Tibial nerve (tissue), 4 donors: ENCODE results near the gene BICD1. TPM values are rescaled to one million over a fixed set of nuclear protein-coding genes. Genes with fewer than 3 reads are reported as not detected.

Experiments used
- DNase-seq, 2 donors: peaks; one replicate each; pipeline ENCODE4 v3.0.0-alpha.2; 2019; ENCODE audit warnings: low spot score in 2 of 2
- H3K27ac ChIP-seq, 4 donors: fragments of 200-600 bp; sonication (generic) in 3 of 4; one replicate each; pipeline ENCODE4 v1.5.1; 2017 to 2019; ENCODE audit warnings: mild to moderate bottlenecking in 1 of 4
- H3K27me3 ChIP-seq, 2 donors: fragments of 200-600 bp; sonication (generic) in 1 of 2; one replicate each; pipeline versions ENCODE4 v1.5.1 to v1.6.0; 2017 to 2019
- H3K36me3 ChIP-seq, 3 donors: fragments of 200-600 bp; sonication (generic); one replicate each; pipeline ENCODE4 v1.5.1; 2018 to 2019
- H3K4me1 ChIP-seq, 4 donors: fragments of 200-600 bp; sonication (generic) in 3 of 4; one replicate each; pipeline ENCODE4 v1.5.1; 2017 to 2019
- H3K4me3 ChIP-seq, 4 donors: fragments of 200-600 bp; sonication (generic) in 3 of 4; one replicate each; pipeline ENCODE4 v1.5.1; 2017 to 2019; ENCODE audit warnings: mild to moderate bottlenecking in 1 of 4, moderate library complexity in 1 of 4
- H3K9me3 ChIP-seq, 4 donors: fragments of 200-600 bp; sonication (generic) in 3 of 4; one replicate each; pipeline ENCODE4 v1.5.1; 2017 to 2019
- CTCF ChIP-seq, 5 experiments: fragments of 200-600 bp in 3 of 5; fragments of 450-650 bp in 2 of 5; sonication (generic) in 3 of 5; IDR thresholded peaks; one replicate each; pipeline ENCODE4 v1.5.1; 2016 to 2019; ENCODE audit warnings: antibody characterized with exemption in 5 of 5, mild to moderate bottlenecking in 3 of 5, moderate library complexity in 2 of 5
- EP300 ChIP-seq, 2 donors: sonication (generic); formaldehyde crosslinking; IDR thresholded peaks; one replicate each; pipeline ENCODE4 v1.6.1; 2017; ENCODE audit warnings: antibody characterized with exemption in 2 of 2, mild to moderate bottlenecking in 1 of 2
- POLR2A ChIP-seq, 2 donors: fragments of 450-650 bp; IDR thresholded peaks; one replicate each; pipeline ENCODE4 v1.6.1; 2017; ENCODE audit warnings: antibody characterized with exemption in 2 of 2, mild to moderate bottlenecking in 2 of 2, moderate library complexity in 2 of 2
- WGBS, 2 donors: methylation state at CpG; one replicate each; pipeline ENCODE4 v1.1.5; 2018; 5-methylcytosine and 5-hydroxymethylcytosine counted together
- total RNA-seq, 4 donors: library from RNA; depleted of rRNA; stranded (reverse); fragments of >200 nt; gene quantifications; one replicate each; pipeline ENCODE4 v1.1.0, GENCODE V29; 2016

The BICD1 gene
- total RNA-seq, 4 donors from 2014 or later: 34.9 to 58.8 (median 49.2) TPM

DNA sequence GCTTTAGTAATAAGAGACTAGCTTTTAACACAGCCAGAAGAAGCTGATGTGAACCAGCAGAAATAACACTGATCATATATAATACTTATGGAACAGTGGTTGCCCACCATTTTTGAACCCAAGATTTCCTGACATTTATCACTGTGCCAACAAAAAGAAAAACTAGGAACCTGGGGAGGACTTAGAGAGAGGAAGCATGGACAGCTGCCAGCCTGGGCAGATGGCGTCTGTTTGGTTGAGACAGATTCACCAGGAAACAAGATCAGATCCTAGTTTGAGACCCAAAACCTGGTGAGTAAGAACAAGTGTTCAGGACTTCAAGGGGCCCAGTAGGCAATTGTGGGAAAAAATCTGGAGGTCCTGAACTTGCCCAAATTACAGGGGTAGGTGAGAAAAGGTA lies 95.3 kb downstream of the BICD1 start:
- WGBS, 2 donors: 74 to 86% methylated on average over 1 of the region's 1 CpG
- peak in 1 of 2 donors; percentile 18 for DNase-seq
- Histone ChIP-seq H3K27ac (peak overlapping the region in 2 of 4 donors; percentile 10 to 25), H3K9me3 (no peaks in the 10 kb centered on the region), H3K4me1 (peaks cover 0 to 18% (median 0%) of the 10 kb centered on the region in 4 donors), H3K4me3 (no peak overlapping the region), H3K36me3 (no peaks in the 10 kb centered on the region), H3K27me3 (no peaks in the 10 kb centered on the region)
- TF ChIP-seq CTCF (IDR thresholded peaks at IDR 0.05): no peak
- TF ChIP-seq EP300 (IDR thresholded peaks at IDR 0.05): no peak
- no peak for TF ChIP-seq POLR2A (IDR thresholded peaks at IDR 0.05)

DNA sequence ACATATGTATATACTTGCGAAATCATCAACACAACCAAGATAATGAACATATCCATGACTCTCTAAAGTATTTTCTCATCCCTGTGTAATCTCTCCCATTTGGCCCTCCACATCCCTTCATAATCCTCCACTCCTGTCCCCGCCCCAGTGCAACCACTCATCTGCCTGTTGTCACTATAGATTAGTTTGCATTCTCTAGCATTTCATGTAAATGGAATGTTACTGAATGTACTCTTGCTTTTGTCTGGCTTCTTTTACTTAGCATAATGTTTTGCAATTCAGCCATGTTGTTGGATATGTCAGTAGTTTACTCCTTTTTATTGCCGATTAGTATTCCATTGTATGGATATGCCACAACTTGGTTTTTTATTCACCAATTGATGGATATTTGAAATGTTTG lies 99.1 kb downstream of the BICD1 start:
- DNase-seq: no peak
- no peaks in the 10 kb centered on the region for H3K36me3 ChIP-seq
- H3K27ac ChIP-seq: no peak overlapping the region
- WGBS, 2 donors: 98 to 99% methylated on average over 3 of the region's 3 CpGs
- no peak overlapping the region for H3K4me3 ChIP-seq
- H3K9me3 ChIP-seq: no peaks in the 10 kb centered on the region
- peaks cover 0 to 15% (median 0%) of the 10 kb centered on the region in 4 donors for H3K4me1 ChIP-seq
- no peak for TF ChIP-seq POLR2A (IDR thresholded peaks at IDR 0.05)
- H3K27me3 ChIP-seq: no peaks in the 10 kb centered on the region

GRCh38 chr12:32208355-32208754 lies 101.7 kb downstream of the BICD1 start:
- no peaks in the 10 kb centered on the region for H3K27me3 ChIP-seq
- peaks cover 0 to 17% (median 9%) of the 10 kb centered on the region in 4 donors for H3K4me1 ChIP-seq
- DNase-seq: no peak
- WGBS, 2 donors: 71 to 73% methylated on average over 2 of the region's 2 CpGs
- TF ChIP-seq CTCF (IDR thresholded peaks at IDR 0.05): no peak
- no peak overlapping the region for H3K4me3 ChIP-seq
- no peak overlapping the region for H3K27ac ChIP-seq
- no peaks in the 10 kb centered on the region for H3K36me3 ChIP-seq
- no peaks in the 10 kb centered on the region for H3K9me3 ChIP-seq

- 45 to 48% methylated on average over 2 of the region's 2 CpGs for WGBS, 2 donors
- Histone ChIP-seq H3K27me3 (no peaks in the 10 kb centered on the region), H3K4me3 (no peak overlapping the region), H3K36me3 (peaks cover 0 to 4% (median 0%) of the 10 kb centered on the region in 3 donors), H3K4me1 (peaks cover 0 to 17% (median 9%) of the 10 kb centered on the region in 4 donors), H3K27ac (peak overlapping the region in 1 of 4 donors; percentile 18), H3K9me3 (no peaks in the 10 kb centered on the region)
- no peak for DNase-seq
- TF ChIP-seq POLR2A (IDR thresholded peaks at IDR 0.05) (no peak), CTCF (IDR thresholded peaks at IDR 0.05) (no peak), EP300 (IDR thresholded peaks at IDR 0.05) (no peak)
Observed at GRCh38 chr12:32211066-32211899, 104.6 kb downstream of the BICD1 start.

- DNase-seq: no peak
- peaks cover 0 to 17% (median 9%) of the 10 kb centered on the region in 4 donors for H3K4me1 ChIP-seq
- WGBS, 2 donors: 51 to 63% methylated on average over 2 of the region's 2 CpGs
- peaks cover 0 to 9% (median 0%) of the 10 kb centered on the region in 3 donors for H3K36me3 ChIP-seq
- TF ChIP-seq POLR2A (IDR thresholded peaks at IDR 0.05): no peak
- no peak for TF ChIP-seq CTCF (IDR thresholded peaks at IDR 0.05)
- no peak for TF ChIP-seq EP300 (IDR thresholded peaks at IDR 0.05)
- peak overlapping the region in 1 of 4 donors; percentile 18 for H3K27ac ChIP-seq
- no peaks in the 10 kb centered on the region for H3K9me3 ChIP-seq
- H3K27me3 ChIP-seq: no peaks in the 10 kb centered on the region
- H3K4me3 ChIP-seq: no peak overlapping the region
Observed at GRCh38 chr12:32211900-32212156, 105.2 kb downstream of the BICD1 start.
